Activated CD4-positive, alpha-beta T cell treated with anti-CD3 and anti-CD28 coated beads, Interleukin-2, Interleukin-4, amounts not matched to agents 100 ng/mL and 50 ng/mL, durations not matched to agents 16 hours and 8 hours (primary cell): ENCODE results near the gene SMLR1.

Source experiments
- DNase-seq: peaks from one replicate; pipeline ENCODE4 v3.0.0-alpha.2; 2020; ENCODE audit warnings: low spot score

The SMLR1 gene

GRCh38 chr6:130851026-130851425 is 23.8 kb downstream of the SMLR1 start:
- DNase-seq, result no peak

- DNase-seq, result no peak
Measured at GRCh38 chr6:130852844-130853554, 25.8 kb downstream of the SMLR1 start.

- DNase-seq, result no peak
Measured at GRCh38 chr6:130853555-130854183, 26.5 kb downstream of the SMLR1 start.

GRCh38 chr6:130858054-130858453 is 30.8 kb downstream of the SMLR1 start:
- no peak for DNase-seq

- no peak for DNase-seq
Measured at GRCh38 chr6:130858498-130859160, 31.4 kb downstream of the SMLR1 start.

- no peak for DNase-seq
Measured at GRCh38 chr6:130859161-130859867, 32.1 kb downstream of the SMLR1 start.

GRCh38 chr6:130862370-130862769 is 35.2 kb downstream of the SMLR1 start:
- no peak for DNase-seq

GRCh38 chr6:130863415-130864230 is 36.4 kb downstream of the SMLR1 start:
- DNase-seq, result no peak

- no peak for DNase-seq
Measured at GRCh38 chr6:130864344-130864743, 37.1 kb downstream of the SMLR1 start.

GRCh38 chr6:130865793-130866192 is 38.6 kb downstream of the SMLR1 start:
- DNase-seq, result no peak

- DNase-seq, result no peak
Measured at GRCh38 chr6:130869681-130870080, 42.5 kb downstream of the SMLR1 start.

- no peak for DNase-seq
Measured at GRCh38 chr6:130870179-130870880, 43.1 kb downstream of the SMLR1 start.

GRCh38 chr6:130872250-130873095 is 45.3 kb downstream of the SMLR1 start:
- DNase-seq, result peak; percentile 63

GRCh38 chr6:130873746-130874145 is 46.5 kb downstream of the SMLR1 start:
- no peak for DNase-seq

GRCh38 chr6:130879826-130880225 is 52.6 kb downstream of the SMLR1 start:
- DNase-seq, result no peak

- DNase-seq, result no peak
Measured at GRCh38 chr6:130882370-130882769, 55.2 kb downstream of the SMLR1 start.

GRCh38 chr6:130885392-130886192 is 58.4 kb downstream of the SMLR1 start:
- DNase-seq, result peak; percentile 72
